Karpas-422 (cell line): ENCODE data around the gene KIF4B. TPM values are rescaled to one million over a fixed set of nuclear protein-coding genes. Genes with fewer than 3 reads are reported as not detected.

Source experiments
- DNase-seq: peaks from one replicate; pipeline ENCODE4 v3.0.0-alpha.2; 2015
- H2AFZ ChIP-seq: fragments of 200-600 bp; sonication (generic); 2 replicates; pipeline ENCODE4 v1.6.1; 2014; ENCODE audit warnings: antibody characterized with exemption, low read length, mixed read lengths
- H3K27ac ChIP-seq: fragments of 200-600 bp; sonication (generic); 2 replicates; pipeline ENCODE4 v1.5.1; 2014; ENCODE audit warnings: mild to moderate bottlenecking, low read length, moderate library complexity
- H3K27me3 ChIP-seq: fragments of 200-600 bp; sonication (generic); 2 replicates; pipeline ENCODE4 v1.6.1; 2014; ENCODE audit warnings: low read length, mixed read lengths
- H3K36me3 ChIP-seq: fragments of 200-600 bp; sonication (generic); 2 replicates; pipeline ENCODE4 v1.6.1; 2014; ENCODE audit warnings: low read length, mixed read lengths; ENCODE audit not compliant: insufficient read depth
- H3K4me1 ChIP-seq: fragments of 200-600 bp; sonication (generic); 2 replicates; pipeline ENCODE4 v1.6.1; 2014; ENCODE audit warnings: mild to moderate bottlenecking, low read length, mixed read lengths
- H3K4me2 ChIP-seq: fragments of 200-600 bp; sonication (generic); 2 replicates; pipeline ENCODE4 v1.6.1; 2014; ENCODE audit warnings: low read length, low read depth, mild to moderate bottlenecking; ENCODE audit not compliant: poor library complexity, severe bottlenecking
- H3K4me3 ChIP-seq: fragments of 200-600 bp; sonication (generic); 2 replicates; pipeline ENCODE4 v1.5.1; 2014; ENCODE audit warnings: mild to moderate bottlenecking, antibody characterized with exemption, low read length, mixed read lengths
- H3K79me2 ChIP-seq: fragments of 200-600 bp; sonication (generic); 2 replicates; pipeline ENCODE4 v1.6.1; 2014; ENCODE audit warnings: mild to moderate bottlenecking, low read length, mixed read lengths
- H3K9ac ChIP-seq: fragments of 200-600 bp; sonication (generic); 2 replicates; pipeline ENCODE4 v1.6.0; 2014; ENCODE audit warnings: low read length
- H3K9me2 ChIP-seq: fragments of 200-600 bp; sonication (generic), shearing (Covaris generic); replicated peaks from 2 replicates; pipeline ENCODE4 v1.6.0; 2014; ENCODE audit warnings: mild to moderate bottlenecking, low read length, moderate library complexity; ENCODE audit not compliant: insufficient read depth
- H3K9me3 ChIP-seq: fragments of 300-700, 200-600 bp; sonication (generic); 2 replicates; pipeline ENCODE4 v1.6.1; 2014; ENCODE audit warnings: low read length, mixed read lengths
- H4K20me1 ChIP-seq: fragments of 200-600 bp; sonication (generic); 2 replicates; pipeline ENCODE4 v1.6.1; 2014; ENCODE audit warnings: mild to moderate bottlenecking, antibody characterized with exemption, low read length, low read depth; ENCODE audit not compliant: insufficient read depth
- total RNA-seq: library from RNA; depleted of rRNA; stranded (reverse); fragments of >200 nt; shearing (Covaris generic); gene quantifications from 2 replicates; pipeline ENCODE4 v1.2.3, GENCODE V29; 2014; ENCODE audit warnings: low replicate concordance; rRNA removed

The KIF4B gene
- total RNA-seq, 1 experiment from 2014 or later: 0.30 TPM

DNA sequence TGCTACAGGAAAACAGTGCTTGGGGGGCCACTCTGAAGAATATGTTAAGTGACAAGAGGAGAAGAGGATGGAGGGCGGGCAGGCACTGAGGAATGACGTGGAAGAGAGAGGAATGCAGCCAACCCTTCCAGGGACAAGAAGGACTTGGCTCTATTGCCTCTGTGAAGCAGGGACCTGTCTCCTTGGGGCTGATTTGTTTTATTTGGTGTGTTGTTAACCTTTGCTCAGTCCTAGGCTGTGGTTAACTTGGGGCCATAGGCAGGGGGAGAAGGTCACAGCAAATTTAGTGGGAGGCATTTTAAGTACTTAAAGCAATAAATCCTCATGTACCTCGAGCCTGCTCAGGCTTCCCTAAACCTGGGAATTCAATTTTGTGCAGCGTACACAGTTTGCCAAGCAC lies 39.9 kb downstream of the KIF4B start:
- H3K4me1 ChIP-seq: peaks cover 13% of the 10 kb centered on the region
- no peaks in the 10 kb centered on the region for H3K79me2 ChIP-seq
- no peaks in the 10 kb centered on the region for H3K36me3 ChIP-seq
- H3K9ac ChIP-seq: no peak overlapping the region
- H3K27me3 ChIP-seq: no peaks in the 10 kb centered on the region
- no peak overlapping the region for H3K4me3 ChIP-seq
- H3K27ac ChIP-seq: no peak overlapping the region
- no peaks in the 10 kb centered on the region for H3K9me3 ChIP-seq
- DNase-seq: no peak
- H2AFZ ChIP-seq: no peak overlapping the region
- H3K9me2 ChIP-seq: no peaks in the 10 kb centered on the region
- H3K4me2 ChIP-seq: no peak overlapping the region
- H4K20me1 ChIP-seq: no peaks in the 10 kb centered on the region

DNA sequence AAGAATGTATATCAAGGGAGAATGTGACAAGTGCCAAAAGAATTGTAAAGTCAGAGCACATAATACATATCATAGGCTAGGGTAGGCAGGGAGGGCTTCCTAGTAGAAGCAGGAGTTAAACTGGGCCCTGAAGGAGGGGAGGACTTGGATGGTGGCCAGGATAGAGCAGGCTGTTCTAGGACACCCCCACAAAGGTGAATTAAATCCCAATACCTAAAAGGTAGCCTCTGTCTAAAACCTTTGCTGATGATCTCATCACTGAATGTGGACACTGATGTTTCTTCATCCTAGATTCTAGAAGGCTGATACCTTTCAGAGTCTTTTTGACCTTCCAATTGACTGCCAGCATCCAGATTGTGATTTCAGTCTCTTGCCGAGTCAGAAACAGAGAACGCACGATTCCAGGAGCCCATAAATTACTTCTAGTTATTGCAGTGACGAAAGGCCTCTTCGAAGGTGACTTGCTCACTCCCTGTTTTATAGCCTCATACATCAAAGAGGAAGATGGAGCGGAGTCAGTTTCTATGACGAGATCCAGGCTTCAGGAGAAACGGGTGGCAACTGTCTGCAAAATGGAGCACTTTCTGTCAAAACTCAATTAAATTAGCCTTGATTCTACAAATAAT lies 43.2 kb downstream of the KIF4B start:
- peaks cover 10% of the 10 kb centered on the region for H3K4me1 ChIP-seq
- no peaks in the 10 kb centered on the region for H3K79me2 ChIP-seq
- no peak overlapping the region for H3K4me3 ChIP-seq
- H3K9me3 ChIP-seq: no peaks in the 10 kb centered on the region
- H3K27ac ChIP-seq: no peak overlapping the region
- H2AFZ ChIP-seq: no peak overlapping the region
- H3K9ac ChIP-seq: no peak overlapping the region
- H3K36me3 ChIP-seq: no peaks in the 10 kb centered on the region
- DNase-seq: no peak
- H3K9me2 ChIP-seq: no peaks in the 10 kb centered on the region
- no peaks in the 10 kb centered on the region for H4K20me1 ChIP-seq
- no peaks in the 10 kb centered on the region for H3K27me3 ChIP-seq
- H3K4me2 ChIP-seq: no peak overlapping the region

DNA sequence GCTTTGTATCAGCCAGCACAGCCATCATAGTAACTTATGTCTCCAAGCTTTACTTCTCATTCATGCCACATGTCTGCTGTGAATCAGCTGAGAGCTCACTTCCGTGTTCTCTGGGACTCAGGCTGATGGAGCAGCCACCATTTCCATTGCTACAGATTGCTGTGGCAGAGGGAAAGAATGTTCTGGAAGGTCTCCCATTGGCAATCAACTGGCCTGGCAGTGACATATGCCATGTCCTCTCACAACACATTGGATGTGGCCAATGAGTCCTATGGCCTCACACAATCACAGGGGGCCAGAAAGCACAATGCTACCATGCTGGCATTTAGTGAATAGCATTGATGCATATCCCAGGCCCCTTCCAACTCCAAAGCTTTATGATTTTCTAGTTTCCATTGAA lies 44.1 kb downstream of the KIF4B start:
- Histone ChIP-seq H3K79me2 (no peaks in the 10 kb centered on the region), H2AFZ (no peak overlapping the region), H3K9me3 (no peaks in the 10 kb centered on the region), H3K27me3 (no peaks in the 10 kb centered on the region), H3K4me3 (no peak overlapping the region), H4K20me1 (no peaks in the 10 kb centered on the region), H3K36me3 (no peaks in the 10 kb centered on the region), H3K9me2 (no peaks in the 10 kb centered on the region), H3K9ac (no peak overlapping the region), H3K4me1 (peaks cover 6% of the 10 kb centered on the region), H3K27ac (no peak overlapping the region), H3K4me2 (no peak overlapping the region)
- DNase-seq: no peak

DNA sequence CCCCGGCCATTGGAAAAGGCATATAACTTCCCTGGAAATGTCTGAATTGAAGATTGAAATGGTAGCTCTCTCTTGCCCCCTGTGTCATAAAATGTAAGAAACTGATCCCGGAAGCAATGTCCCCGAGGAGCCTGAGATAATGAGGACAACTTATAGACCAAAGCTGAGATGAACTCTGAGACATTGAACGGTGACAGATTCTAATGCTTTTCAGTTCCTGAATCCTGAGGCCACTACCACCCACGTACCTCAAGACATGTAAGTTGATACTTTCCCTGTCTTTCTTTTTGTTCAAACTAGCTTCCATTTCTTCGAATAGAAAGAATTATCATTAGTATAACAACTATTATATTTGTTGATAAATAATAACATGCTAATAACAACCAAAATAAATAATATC lies 51.0 kb downstream of the KIF4B start:
- no peaks in the 10 kb centered on the region for H3K79me2 ChIP-seq
- no peaks in the 10 kb centered on the region for H3K36me3 ChIP-seq
- H3K4me2 ChIP-seq: no peak overlapping the region
- no peak overlapping the region for H3K4me3 ChIP-seq
- no peaks in the 10 kb centered on the region for H3K27me3 ChIP-seq
- no peak overlapping the region for H3K9ac ChIP-seq
- no peaks in the 10 kb centered on the region for H4K20me1 ChIP-seq
- peaks cover 5% of the 10 kb centered on the region for H3K4me1 ChIP-seq
- DNase-seq: no peak
- no peaks in the 10 kb centered on the region for H3K9me2 ChIP-seq
- no peak overlapping the region for H3K27ac ChIP-seq
- H2AFZ ChIP-seq: no peak overlapping the region
- no peaks in the 10 kb centered on the region for H3K9me3 ChIP-seq

DNA sequence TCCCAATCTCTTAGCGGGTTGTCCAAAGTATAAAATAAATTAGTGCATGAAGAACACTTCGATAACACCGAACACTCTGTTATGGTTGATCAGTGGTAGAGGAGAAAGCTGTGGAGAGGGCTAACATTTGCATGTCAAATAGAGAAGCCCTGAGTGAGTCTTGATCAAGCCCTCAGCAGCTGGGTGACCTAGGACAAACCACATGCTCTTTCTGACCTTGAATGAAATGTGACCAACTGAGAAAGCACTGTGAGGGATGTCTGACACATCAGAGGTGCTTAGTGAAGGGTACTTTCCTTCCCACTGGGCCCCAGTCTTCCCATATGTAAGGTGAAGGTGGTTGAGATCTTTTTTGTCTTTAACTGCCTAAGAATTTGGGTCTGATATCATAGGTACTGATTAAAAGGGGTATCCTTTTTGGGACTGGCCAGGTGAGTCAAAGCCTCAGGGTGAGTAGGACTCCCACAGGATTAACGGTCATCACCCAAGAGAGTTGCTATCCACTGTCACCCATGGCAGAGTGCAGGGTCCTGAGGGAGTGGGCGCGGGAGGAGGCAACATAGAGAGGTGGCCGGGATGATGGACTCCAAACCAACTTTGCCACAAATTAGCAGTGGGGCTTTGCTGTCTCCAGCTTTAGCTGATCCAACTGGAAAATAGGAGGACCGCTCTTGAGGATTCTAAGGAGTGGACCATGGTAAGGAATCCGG lies 53.5 kb downstream of the KIF4B start:
- Histone ChIP-seq H3K9me2 (no peaks in the 10 kb centered on the region), H3K27me3 (no peaks in the 10 kb centered on the region), H2AFZ (no peak overlapping the region), H3K9me3 (no peaks in the 10 kb centered on the region), H3K27ac (no peak overlapping the region), H4K20me1 (no peaks in the 10 kb centered on the region), H3K36me3 (no peaks in the 10 kb centered on the region), H3K4me3 (no peak overlapping the region), H3K9ac (no peak overlapping the region), H3K4me2 (no peak overlapping the region), H3K4me1 (peaks cover 5% of the 10 kb centered on the region), H3K79me2 (no peaks in the 10 kb centered on the region)
- DNase-seq: no peak

Other genes with a start within 250 kb of the KIF4B start
- gene FAXDC2, start 163.2 kb upstream of the KIF4B start, total RNA-seq: not detected in 2 replicates
- 64.3 and 74.8 TPM in 2 replicates for gene CNOT8, start 155.1 kb upstream of the KIF4B start, total RNA-seq
- gene GEMIN5, start 75.5 kb upstream of the KIF4B start, total RNA-seq: 19.3 and 20.8 TPM in 2 replicates
- gene MRPL22, start 72.7 kb upstream of the KIF4B start, total RNA-seq: 21.3 and 35.0 TPM in 2 replicates